ENCODE results near the gene ABL2.

Gene ABL2

GRCh38 chr1:179090522-179090921, 139.0 kb downstream of the ABL2 start:
- DNase-seq = no peak

GRCh38 chr1:179089827-179090482, 139.5 kb downstream of the ABL2 start:
- no peak for DNase-seq

DNA sequence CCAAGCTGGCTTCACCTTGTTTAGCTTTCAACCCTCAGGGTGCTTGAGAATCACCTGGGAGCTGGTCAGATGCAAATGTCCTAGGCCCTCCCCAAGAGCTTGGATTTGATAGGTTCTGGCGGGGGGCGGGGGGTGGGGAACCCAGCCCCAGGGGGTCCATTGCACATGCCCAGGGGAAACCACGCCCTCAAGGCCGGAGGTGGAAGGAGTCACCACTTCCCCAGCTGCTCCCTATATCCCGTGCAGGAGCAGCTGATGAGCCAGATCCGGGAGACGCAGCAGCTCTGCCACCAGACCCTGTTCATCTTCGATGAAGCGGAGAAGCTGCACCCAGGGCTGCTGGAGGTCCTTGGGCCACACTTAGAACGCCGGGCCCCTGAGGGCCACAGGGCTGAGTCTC, 141.8 kb downstream of the ABL2 start:
- DNase-seq = peak; percentile 8

DNA sequence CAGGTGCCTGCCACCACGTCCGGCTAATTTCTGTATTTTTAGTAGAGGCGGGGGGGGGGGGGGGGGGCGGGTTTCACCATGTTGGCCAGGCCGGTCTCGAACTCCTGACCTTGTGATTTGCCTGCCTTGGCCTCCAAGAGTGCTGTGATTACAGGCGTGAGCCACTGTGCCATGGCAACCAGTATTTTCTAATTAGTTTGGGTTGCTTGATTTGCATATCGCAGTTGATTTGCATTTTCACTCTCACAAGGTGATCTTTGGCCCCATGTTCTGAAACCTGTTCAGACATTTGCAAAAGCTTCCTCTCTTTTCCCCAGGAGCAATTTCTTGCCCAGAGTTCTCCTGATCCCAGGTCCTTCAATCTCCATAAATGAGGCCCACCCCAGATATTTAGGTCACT, 145.9 kb downstream of the ABL2 start:
- no peak for DNase-seq

- DNase-seq = peak; percentile 40
These were observed 146.5 kb downstream of the ABL2 start for GRCh38 chr1:179082999-179083335.

- DNase-seq = peak; percentile 35
These were observed 147.0 kb downstream of the ABL2 start for GRCh38 chr1:179082333-179082998.

DNA sequence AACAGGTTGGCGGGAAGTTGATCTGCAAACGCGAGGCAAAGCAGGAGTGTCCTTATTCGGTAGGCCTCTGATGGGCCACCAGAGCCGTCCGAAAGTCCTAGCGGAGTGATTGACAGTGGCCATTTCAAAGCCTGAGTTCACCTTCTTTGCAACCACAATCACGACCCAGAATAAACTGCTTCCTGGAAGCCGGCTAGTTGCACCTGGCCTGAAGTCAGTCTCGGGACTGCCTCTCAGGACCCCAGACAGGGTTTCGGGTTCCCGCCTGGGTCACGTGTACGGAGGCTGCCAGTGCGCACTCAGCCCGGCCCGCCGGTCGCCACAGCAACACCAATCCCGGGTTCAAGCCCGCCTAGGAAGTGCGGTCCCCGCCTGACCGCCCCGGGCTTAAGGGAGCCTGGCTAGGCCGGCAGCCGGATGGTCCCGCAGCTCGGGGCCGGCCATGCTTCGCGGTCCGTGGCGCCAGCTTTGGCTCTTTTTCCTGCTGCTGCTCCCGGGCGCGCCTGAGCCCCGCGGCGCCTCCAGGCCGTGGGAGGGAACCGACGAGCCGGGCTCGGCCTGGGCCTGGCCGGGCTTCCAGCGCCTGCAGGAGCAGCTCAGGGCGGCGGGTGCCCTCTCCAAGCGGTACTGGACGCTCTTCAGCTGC, 147.7 kb downstream of the ABL2 start, which contains the start of gene TOR3A:
TSS of gene TOR3A (plus strand) at position 384 of the 646 bp plus-strand sequence. CDS start at position 443, 59 bp downstream.
- DNase-seq = peak; percentile 87

DNA sequence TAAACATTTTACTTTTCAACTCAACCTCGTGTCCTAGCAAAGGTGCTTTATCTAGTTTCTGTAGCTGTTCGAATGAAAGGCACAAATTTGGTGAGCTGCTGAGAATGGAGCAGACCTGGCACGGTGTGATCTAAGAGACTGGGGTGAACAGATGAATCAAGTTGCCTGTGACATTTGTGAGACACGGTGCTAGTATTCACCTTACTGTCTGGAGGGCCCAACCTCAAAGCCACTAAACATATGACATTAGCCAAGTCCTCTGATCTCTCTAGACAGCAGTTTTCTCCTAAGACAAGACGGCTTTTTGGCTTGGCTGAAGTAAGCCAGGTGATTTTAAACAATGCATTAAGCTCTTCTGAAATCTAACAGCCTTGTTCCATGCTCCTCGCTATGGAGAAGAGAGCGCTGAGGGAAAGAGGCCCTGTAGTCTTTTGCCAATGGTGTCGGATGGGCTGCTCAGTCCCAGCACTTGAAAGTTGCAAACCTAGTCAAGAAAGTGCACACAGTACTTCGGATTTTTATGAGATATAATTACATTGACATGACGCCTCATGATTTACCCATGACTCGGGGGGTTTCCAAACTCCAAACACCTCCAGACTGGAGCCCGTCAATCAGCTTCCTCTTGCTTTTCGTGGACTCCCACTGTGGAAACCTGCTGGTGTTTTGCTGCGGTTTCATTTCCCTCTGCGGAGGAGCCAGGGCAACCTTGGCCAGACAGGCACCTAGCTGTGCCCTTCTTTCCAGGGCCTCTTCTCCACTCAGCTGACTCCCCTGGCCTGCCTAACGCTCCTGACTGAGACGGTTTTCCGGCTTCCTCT, 148.4 kb downstream of the ABL2 start:
- no peak for DNase-seq

DNA sequence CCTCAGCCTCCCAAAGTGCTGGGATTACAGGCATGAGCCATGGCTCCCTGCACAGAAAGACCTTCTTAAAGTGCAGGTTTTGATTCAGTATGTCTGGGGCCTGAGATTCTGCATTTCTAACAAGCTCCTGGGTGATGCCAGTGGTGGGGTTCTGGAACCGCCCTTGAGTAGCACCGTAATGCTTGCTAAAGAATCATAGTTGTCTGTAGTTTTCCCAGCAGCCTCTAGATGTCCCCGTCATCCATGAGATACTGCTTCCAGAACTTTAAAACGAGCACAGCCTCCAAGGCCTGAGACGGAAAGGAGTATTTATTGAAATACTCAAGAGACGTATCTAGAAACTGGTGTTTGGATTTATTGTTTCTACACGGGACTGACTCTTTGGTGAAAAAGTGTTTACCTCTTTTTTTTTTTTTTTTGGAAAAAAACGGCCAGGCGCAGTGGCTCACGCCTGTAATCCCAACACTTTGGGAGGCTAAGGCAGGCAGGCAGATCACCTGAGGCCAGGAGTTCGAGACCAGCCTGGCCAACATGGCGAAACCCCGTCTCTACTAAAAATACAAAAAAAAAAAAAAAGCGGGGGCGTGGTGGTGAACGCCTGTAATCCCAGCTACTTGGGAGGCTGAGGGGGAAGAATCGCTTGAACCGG, 150.2 kb downstream of the ABL2 start:
- DNase-seq = peak; percentile 78

GRCh38 chr1:179077396-179077795, 152.1 kb downstream of the ABL2 start:
- DNase-seq = peak; percentile 36

GRCh38 chr1:179066471-179066870, 163.0 kb downstream of the ABL2 start:
- DNase-seq = no peak

DNA sequence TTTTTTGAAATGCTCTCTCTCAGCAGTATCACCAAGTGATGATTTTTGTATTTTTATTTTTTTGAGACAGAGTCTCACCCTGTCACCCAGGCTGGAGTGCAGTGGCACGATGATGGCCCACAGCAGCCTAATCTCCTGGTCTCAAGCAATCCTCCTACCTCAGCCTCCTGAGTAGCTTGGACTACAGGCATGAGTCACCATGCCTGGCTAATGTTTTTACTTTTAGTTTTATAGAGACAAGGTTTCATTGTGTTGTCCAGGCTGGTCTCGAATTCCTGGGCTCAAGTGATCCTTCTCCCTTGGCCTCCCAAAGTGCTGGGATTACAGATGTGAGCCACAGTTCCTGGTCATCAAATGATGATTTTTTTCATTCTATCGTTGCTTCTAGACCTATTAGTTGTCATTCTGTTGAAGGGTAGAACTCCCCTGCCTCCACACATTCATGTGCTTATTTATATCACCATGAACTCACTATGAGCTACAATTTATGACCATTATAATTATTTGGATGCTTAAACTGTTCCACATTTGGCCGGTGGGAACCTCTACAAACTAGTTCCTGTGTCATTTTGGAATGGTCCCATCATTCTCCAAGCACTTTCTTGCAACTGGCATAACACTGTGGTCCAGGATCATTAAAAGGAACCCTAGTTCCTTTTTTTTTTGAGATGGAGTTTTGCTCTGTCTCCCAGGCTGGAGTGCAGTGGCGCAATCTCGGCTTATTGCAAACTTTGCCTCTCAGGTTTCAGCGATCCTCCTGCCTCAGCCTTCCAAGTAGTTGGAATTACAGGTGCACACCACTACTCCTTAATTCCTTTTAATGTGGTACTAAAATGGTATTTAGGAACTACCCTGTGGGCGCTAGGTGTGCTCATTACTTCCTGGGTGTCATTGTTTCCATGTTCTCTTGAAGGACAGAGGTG, 167.9 kb downstream of the ABL2 start:
- no peak for DNase-seq

DNA sequence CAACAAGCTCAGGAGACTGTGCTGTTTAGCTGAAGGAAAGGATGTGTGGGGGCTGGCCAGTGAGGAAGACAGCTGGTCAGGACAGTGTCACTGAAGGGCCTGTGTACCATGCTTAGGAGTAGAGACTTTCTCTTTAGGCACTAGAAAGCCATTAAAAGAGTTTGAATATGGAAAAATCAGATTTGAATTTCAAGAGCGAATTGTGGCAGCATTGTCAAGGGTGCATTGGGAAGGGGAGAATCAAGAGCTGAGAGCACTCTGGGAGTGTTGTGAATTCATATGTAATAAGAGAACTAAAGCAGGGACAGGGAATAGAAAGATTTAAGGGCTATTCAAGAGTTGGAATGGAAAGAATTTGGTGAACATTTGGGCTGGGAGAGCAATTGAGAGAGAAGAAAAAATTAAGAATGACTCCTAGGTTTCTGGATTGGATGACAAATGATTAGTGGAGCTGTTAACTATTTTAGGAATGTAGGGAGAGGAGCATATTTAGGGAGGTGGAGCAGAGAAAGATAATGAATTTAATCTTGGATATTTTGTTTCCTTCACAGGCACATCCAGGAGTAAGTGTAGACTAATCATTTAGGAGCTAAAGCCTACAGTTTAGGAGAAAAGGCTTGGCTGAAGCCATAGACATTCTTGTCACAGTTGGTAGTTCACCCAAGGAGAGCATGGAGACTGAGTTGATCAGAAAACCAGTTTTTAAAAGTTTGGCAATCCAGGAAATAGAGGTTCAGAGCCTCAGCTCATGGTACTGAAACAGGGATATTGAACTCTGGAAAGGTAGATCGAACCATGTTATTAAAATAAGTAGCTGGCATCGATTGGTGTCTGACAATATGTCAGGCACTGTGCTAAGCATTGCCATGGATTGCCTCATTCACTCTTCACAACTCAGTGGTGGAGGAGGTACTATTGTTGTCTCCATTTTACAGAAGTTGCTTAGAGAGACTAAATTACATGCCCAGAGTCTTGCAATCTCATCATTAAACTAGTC, 170.7 kb downstream of the ABL2 start:
- peak; percentile 85 for DNase-seq

DNA sequence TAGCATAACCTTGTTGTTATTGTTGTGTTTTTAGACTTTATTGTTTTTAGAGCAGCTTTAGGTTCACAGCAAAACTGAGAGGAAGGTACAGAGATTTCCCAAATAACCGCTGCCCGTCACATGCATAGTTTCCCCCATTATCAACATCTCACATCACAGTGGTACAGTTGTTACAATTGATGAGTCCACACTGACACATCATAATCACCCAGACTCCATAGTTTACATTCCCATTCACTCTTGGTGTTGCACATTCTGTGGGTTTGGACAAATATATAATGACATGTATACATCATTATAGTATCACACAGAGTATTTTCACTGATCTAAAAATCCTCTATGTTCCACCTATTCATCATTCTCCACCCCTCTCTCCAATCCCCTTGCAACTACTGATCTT, 173.5 kb downstream of the ABL2 start:
- peak; percentile 19 for DNase-seq

- no peak for DNase-seq
These were observed 176.0 kb downstream of the ABL2 start for GRCh38 chr1:179053486-179053885.

- no peak for DNase-seq
These were observed 176.7 kb downstream of the ABL2 start for GRCh38 chr1:179052776-179053175.
